Fibroblast of pulmonary artery (primary cell): ENCODE results near the gene ANO4.

Experiments
- DNase-seq: peaks from one replicate; pipeline ENCODE4 v3.0.0-alpha.2; 2010; ENCODE audit warnings: low read depth
- H3K4me3 ChIP-seq: replicated peaks from 2 replicates; pipeline ENCODE4 v1.5.1; 2011; ENCODE audit warnings: low read depth, mild to moderate bottlenecking, control low read depth, low read length, moderate library complexity
- CTCF ChIP-seq: IDR thresholded peaks from 2 replicates; pipeline ENCODE4 v1.5.1; 2011; ENCODE audit warnings: mild to moderate bottlenecking, control low read depth, low read length, inconsistent platforms; ENCODE audit errors: missing control alignments

Gene ANO4

GRCh38 chr12:100967189-100967588 lies 172.6 kb downstream of the ANO4 start:
- H3K4me3 ChIP-seq, result no peak overlapping the region
- DNase-seq, result no peak
- no peak for TF ChIP-seq CTCF

GRCh38 chr12:100970894-100971293 lies 176.3 kb downstream of the ANO4 start:
- no peak for TF ChIP-seq CTCF
- H3K4me3 ChIP-seq, result no peak overlapping the region
- no peak for DNase-seq

- H3K4me3 ChIP-seq, result no peak overlapping the region
- no peak for DNase-seq
- TF ChIP-seq CTCF, result no peak
These were observed 177.5 kb downstream of the ANO4 start for GRCh38 chr12:100972121-100972520.

GRCh38 chr12:100974341-100974740 lies 179.8 kb downstream of the ANO4 start:
- no peak overlapping the region for H3K4me3 ChIP-seq
- no peak for DNase-seq
- no peak for TF ChIP-seq CTCF

- DNase-seq, result no peak
- no peak overlapping the region for H3K4me3 ChIP-seq
- TF ChIP-seq CTCF, result no peak
These were observed 180.2 kb downstream of the ANO4 start for GRCh38 chr12:100974747-100975146.

- DNase-seq, result no peak
- TF ChIP-seq CTCF, result no peak
- H3K4me3 ChIP-seq, result no peak overlapping the region
These were observed 182.2 kb downstream of the ANO4 start for GRCh38 chr12:100976735-100977134.

GRCh38 chr12:100980856-100981255 lies 186.3 kb downstream of the ANO4 start:
- DNase-seq, result no peak
- H3K4me3 ChIP-seq, result no peak overlapping the region
- TF ChIP-seq CTCF, result no peak
